ENCODE measurements around the gene MPP1.
A peak's percentile ranks its signal among the peaks of the same experiment; 100 is the strongest.

MPP1 gene

GRCh38 chrX:154774622-154775021 is 30.7 kb downstream of the MPP1 start:
- no peak for DNase-seq

- DNase-seq = peak; percentile 65
Observed at GRCh38 chrX:154762537-154763296, 42.6 kb downstream of the MPP1 start, which contains the start of gene DKC1. DKC1 (plus strand) TSS chrX:154762864; CDS start chrX:154762966, 102 bp downstream.

GRCh38 chrX:154761977-154762536 is 43.2 kb downstream of the MPP1 start:
- no peak for DNase-seq

GRCh38 chrX:154758696-154759095 is 46.6 kb downstream of the MPP1 start:
- no peak for DNase-seq

GRCh38 chrX:154751669-154752271 is 53.5 kb downstream of the MPP1 start:
- DNase-seq = no peak

- DNase-seq = no peak
Observed at GRCh38 chrX:154751203-154751668, 54.0 kb downstream of the MPP1 start.

- DNase-seq = no peak
Observed at GRCh38 chrX:154750301-154751202, 54.7 kb downstream of the MPP1 start, which contains the start of gene GAB3. GAB3 (minus strand) TSS chrX:154751077; CDS start chrX:154751025, 52 bp downstream.

GRCh38 chrX:154749856-154750255 is 55.4 kb downstream of the MPP1 start:
- no peak for DNase-seq

GRCh38 chrX:154748712-154749339 is 56.5 kb downstream of the MPP1 start:
- no peak for DNase-seq

GRCh38 chrX:154742613-154743012 is 62.7 kb downstream of the MPP1 start:
- no peak for DNase-seq

- DNase-seq = no peak
Observed at GRCh38 chrX:154739952-154740465, 65.3 kb downstream of the MPP1 start.

GRCh38 chrX:154738011-154738738 is 67.1 kb downstream of the MPP1 start:
- DNase-seq = no peak

GRCh38 chrX:154737136-154737535 is 68.1 kb downstream of the MPP1 start:
- no peak for DNase-seq

- DNase-seq = no peak
Observed at GRCh38 chrX:154735695-154736393, 69.4 kb downstream of the MPP1 start.

- DNase-seq = peak; percentile 32
Observed at GRCh38 chrX:154734061-154734781, 71.1 kb downstream of the MPP1 start.

GRCh38 chrX:154733066-154733425 is 72.2 kb downstream of the MPP1 start:
- no peak for DNase-seq

- DNase-seq = no peak
Observed at GRCh38 chrX:154732421-154733065, 72.7 kb downstream of the MPP1 start.

- DNase-seq = no peak
Observed at GRCh38 chrX:154731881-154732280, 73.4 kb downstream of the MPP1 start.

GRCh38 chrX:154731184-154731583 is 74.1 kb downstream of the MPP1 start:
- no peak for DNase-seq
